Dedifferentiated amniotic fluid mesenchymal stem cell (primary cell): ENCODE data around the gene MCM3AP.
"Not testable (repeated sequence)": the region's sequence is repeated elsewhere in the genome, so short reads cannot be mapped to it uniquely, and the experiment has no call there.

ENCODE experiments used
- DNase-seq: peaks from one replicate; pipeline ENCODE4 v3.0.0-alpha.2; 2016; ENCODE audit errors: extremely low spot score

The MCM3AP gene

DNA sequence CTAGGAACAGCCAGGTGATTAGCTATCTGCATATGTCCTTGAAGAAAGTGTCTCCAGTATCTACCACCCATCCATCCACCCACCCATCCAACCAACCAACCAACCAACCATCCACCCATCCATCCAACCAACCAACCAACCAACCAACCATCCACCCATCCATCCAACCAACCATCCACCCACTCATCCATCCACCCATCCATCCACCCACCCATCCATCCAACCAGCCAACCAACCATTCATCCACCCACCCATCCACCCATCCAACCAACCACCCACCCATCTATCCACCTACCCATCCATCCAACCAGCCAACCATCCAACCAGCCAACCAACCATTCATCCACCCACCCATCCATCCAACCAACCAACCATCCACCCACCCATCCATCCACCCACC lies 26.2 kb upstream of the MCM3AP start:
- DNase-seq = no peak

GRCh38 chr21:46310260-46310659 lies 24.8 kb upstream of the MCM3AP start:
- not testable (repeated sequence) for DNase-seq

DNA sequence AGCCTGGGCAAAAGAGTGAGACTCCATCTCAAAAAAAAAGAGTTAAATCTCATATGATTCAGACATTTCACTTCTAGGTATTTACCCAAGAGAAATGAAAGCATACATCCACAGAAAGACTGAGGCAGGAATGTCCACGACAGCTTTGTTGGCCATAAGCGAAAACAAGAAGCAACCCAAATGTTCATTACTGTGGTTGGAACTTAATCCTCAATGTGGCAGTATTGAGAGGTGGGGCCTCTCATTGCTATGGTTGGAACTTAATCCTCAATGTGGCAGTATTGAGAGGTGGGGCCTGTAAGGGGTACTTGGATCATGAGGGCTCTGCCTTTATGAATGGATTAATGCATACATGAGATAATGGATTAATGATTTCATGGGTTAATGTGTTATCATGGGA lies 23.0 kb upstream of the MCM3AP start:
- no peak for DNase-seq

DNA sequence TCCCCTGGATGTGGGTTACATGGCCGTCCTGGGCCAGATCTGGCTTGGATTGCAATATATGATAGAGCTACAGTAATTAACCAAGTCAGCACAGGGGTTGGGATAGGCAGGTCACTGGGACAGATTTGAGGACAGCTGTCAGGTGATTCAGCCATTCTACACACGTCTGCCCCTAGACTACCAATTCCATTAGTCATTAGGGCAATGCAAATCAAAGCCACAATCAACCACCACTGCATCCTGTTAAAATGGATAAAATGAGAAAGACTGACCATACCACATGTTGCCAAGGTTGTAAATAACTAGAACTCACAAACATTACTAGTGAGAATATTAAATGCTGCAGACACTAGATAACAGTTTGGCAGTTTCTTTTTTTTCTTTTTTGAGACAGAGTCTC lies 22.2 kb upstream of the MCM3AP start:
- no peak for DNase-seq

GRCh38 chr21:46304955-46305354 lies 19.5 kb upstream of the MCM3AP start:
- DNase-seq = no peak

DNA sequence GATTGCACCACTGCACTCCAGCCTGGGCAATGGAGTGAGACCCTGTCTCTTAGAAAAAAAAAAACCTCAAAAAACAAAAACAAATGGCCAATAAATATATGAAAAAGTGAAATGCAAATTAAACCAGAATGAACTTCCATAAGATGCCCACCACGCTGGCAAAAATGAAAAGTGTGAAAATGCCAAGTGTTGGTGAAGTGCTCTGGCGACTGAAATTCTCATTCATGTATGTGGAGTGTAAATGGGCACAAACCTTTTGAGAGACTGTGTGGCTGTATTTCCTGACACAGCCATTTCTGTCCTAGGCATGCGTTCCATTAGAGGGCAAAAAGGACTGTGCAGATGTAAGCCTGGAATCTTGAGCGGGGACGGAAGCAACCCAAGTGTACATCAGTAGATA lies 19.0 kb upstream of the MCM3AP start:
- no peak for DNase-seq

DNA sequence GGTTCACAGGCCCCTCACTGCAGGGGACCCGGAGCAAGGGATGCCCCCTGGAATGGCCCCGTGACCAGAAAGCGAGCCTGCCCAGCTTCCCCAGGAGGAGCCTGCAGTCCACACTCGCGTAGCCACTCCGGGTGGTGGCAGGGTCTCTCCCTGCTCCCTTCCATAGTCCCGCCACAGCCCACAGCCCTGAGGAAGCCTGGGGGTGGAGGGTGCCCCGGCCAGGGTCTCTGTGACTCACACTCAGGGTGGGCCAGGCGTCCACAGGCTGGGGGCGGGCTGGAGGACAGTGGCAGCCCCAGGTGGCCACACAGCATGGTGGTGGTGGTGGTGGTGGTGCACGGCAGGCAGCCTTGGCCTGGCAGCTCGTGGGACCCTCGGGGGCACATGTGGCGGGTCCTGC lies 16.3 kb upstream of the MCM3AP start:
- DNase-seq = no peak

DNA sequence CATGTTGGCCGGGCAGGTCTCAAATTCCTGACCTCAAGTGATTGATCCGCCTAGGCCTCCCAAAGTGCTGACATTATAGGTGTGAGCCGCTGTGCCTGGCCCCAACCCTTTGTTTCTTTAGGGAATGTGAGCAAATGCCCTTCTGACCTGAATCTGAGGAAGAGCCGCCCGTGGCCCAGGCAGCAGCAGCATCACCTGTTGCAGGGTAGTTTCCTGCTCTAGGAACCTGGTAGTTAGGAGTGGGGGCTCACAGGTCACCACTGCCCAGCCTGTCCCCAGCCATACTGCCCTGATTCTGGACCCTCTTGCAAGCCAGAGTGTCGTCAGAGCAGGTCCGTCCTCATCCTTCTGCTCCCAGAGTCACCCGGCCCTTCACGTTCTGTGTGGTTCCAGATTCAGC lies 13.8 kb upstream of the MCM3AP start:
- DNase-seq = no peak

DNA sequence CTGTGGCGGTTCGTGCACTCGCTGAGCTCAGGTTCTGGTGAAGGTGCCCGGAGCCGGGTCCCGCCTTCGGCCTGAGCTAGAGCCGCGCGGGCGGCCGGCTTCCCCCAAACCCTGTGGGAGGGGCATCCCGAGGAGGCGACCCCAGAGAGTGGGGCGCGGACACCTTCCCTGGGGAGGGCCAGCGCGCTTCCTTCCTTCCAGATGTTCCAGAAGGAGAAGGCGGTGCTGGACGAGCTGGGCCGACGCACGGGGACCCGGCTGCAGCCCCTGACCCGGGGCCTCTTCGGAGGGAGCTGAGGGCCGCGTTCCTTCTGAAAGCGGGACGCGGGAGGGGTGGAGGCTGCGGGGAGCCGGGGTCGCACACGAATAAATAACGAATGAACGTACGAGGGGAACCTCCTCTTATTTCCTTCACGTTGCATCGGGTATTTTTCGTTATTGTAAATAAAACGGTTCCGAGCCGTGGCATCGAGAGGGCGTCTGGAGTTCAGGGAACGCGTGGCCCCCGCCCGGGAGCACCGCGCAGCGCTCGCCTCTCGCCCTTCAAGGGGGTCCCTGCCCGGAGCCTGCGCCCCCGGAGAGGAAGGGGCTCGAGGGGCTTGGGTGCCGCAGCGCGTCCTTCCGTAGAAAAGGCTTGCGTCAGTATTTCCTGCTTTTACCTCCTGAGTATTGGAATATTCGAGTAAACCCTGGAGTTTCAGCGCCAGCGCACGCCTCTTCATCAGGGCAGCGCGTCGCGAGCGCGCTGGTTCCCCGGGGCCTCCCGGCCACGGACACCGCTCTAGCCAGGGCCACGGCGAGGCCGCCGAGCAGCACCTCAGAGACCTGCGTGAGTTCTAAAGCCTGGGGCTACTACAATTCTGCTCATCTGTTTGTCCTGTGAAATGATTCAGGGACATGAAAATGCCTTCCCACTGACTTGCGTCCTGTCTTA lies 12.2 kb upstream of the MCM3AP start:
- DNase-seq = no peak

GRCh38 chr21:46295996-46296752 lies 10.8 kb upstream of the MCM3AP start:
- peak; percentile 29 for DNase-seq

DNA sequence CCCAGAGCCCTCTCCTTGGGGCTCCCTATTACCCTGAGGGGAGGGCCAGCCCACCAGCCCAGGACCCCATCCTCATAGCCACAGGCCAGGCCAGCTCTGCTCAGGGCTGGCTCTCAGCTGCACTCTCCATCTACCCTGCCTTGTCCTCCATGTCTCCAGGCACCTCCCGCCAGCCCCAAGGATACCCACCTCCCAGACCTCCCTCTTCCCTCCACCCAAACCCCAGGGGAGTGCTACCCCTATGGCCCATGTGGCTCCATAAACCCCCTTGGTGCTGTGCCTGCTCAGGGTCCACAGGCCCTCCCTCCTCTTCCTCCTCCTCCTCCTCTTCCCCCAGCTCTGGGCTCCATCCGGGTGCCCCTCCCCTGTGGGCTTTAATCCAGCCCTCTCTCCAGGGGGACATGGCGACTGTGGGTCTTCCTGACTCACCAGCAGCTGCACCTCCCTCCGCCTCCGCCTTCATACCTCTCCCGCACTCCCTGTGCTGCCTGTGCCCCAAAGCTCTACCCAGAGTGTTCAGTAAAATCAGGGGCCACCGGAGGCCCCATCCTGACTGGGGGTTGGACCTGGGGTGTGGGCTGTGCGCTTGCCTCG lies 9.9 kb upstream of the MCM3AP start:
- DNase-seq = no peak

DNA sequence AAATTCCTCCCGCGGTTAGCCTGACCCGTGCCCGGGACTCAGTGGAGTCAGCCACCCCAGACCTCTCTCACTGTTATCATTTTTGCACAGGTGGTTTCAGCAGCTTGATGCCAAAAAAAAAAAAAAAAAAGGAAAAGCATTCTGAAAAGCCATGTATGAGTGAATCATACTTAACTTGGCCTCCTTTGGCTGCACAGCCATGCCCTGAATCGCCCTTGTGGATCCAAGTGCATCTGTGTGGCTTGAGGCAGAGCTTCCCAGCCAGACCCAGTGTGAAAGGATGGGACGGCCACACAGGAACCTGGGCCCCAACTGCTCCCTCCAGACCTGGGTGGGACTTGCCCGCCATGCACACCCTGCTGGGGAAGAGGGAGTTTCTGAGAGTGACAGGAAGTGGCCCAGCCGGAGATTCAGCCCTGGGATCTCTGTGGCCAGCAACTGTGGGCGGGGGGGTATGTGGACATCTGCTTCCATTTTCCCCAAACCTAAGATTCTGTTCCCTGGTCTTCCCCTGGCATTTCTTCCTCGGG lies 9.3 kb upstream of the MCM3AP start:
- DNase-seq = peak; percentile 19

DNA sequence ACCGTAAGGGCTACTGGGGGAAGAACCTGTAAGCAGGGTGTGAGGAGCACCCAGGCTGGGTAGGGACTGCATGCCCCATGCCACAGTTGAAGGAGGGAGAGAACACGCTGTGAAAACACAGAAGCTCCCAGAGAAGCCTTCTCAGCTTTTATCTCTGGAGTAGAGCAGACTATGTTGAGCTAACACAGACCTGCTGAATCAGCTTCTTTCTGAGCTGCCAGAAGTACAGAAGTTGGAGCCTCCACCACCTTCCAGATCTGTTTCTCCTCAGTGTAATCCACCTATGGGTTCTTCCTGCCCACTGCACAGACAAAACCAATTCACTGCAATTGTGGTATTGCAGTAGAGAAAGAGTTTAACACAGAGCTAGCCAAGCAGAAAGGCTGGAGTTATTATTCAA lies 6.2 kb upstream of the MCM3AP start:
- no peak for DNase-seq

- DNase-seq = no peak
Observed at GRCh38 chr21:46289655-46290179, 4.3 kb upstream of the MCM3AP start.

GRCh38 chr21:46287541-46287940 lies 2.1 kb upstream of the MCM3AP start:
- DNase-seq = no peak

DNA sequence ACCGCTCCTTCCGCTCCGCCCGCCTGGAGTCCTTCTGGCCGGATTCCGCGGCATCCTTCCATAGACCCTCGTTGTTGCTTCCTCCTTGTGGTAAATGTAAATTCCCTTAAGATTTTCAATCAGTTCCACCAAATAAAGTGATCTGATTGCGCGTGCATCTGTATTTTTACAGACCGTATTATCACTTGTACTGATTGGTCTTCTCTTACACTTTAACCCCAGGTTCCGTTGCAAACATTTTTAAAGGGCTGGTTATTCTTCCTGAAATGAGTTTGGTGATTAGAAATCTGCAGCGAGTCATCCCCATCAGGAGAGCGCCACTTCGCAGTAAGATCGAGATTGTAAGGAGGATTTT lies 1.2 kb upstream of the MCM3AP start:
- DNase-seq = no peak

DNA sequence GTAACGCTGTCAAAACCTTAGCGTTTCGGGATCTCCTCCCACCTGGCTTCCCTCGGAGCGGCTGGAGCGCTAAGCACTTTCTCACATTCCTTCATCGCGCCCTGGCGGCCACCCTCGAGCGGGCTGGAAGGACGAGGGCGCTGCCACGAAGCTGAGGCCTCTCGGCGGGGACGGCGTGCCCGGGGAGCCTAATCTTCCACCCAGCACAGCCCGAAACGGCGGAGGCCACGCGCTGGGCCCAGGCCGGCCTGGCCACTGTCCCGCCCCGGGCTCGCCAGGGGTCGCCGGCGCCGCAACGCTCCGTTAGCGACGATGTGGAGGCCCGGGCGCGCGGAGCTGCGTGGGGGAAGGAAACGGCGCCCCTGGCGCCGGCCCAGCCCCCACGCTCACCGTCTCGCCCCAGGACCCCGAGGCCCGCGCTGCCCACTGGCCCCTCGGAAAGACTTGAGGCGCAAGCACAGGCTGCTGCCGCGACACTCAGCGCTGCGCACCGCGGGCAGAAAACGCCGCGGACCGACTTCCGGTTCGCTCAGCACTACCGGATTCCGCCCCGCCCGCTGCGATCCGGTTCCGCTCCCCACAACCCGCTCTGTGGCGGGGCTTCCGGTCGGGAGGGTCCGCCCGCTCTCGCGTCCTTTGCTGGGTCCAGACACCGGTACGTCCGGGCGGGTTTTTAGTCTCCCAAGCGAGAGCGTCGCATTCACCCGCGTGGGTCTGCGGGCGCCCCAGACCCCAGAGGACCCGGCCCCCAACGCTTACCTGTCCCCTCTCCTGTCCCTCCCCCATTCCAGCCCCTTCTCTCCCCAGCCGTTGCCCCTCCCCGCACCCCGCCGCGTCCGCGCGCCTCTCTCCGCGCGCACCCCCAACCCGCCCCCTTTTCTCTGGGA lies 593 bp upstream of the MCM3AP start, which contains the start of gene YBEY:
Gene YBEY (plus strand): TSS at position 582 of the 887 bp plus-strand sequence. CDS start 572 bp downstream, outside the sequence.
- peak; percentile 89 for DNase-seq

DNA sequence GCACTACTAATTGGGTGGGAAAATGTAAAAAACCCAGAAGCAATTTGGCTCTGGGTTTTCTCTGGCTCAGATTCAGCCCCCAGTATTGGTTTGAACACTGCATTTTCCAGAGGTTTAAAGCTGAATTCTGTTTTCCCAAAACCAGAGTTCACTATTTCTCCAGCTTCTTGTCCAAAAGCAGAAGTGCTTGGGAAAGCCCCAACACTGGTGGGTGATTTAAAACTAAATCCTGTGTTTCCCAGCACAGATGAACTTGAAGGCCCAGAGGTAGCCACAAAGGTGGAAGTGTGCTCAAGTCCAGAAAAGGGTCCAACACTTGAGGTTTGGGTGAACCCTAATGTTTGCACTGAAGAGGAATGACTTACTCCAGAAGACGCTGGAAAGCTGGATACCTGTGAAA lies 678 bp downstream of the MCM3AP start:
- no peak for DNase-seq

DNA sequence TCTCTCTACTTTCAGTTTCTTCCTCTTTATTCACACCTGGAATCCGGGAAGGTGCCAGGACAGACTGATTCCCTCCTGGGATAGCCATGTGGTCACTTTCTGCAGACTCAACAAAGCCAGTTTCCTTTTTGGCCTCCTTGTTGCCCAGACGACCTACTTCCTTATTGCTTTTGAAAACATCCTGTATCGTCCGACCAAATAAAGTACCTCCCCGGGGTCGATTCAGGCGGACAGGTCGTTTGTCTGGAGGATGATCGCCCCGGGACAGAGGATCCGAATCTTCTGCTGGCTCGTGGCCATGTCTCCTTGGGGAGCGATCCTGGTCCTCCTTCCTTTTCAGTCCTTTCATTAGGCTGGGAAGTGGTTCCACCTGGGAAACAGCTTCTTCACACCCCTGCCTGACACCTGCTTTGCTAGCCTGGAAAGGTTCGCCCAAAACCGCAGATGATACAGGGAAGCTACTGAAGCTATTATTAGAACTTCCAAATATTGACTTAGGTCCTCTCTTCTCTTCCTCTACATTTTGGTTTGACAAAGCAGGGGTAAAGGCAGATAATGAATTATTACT lies 1.2 kb downstream of the MCM3AP start:
- no peak for DNase-seq

DNA sequence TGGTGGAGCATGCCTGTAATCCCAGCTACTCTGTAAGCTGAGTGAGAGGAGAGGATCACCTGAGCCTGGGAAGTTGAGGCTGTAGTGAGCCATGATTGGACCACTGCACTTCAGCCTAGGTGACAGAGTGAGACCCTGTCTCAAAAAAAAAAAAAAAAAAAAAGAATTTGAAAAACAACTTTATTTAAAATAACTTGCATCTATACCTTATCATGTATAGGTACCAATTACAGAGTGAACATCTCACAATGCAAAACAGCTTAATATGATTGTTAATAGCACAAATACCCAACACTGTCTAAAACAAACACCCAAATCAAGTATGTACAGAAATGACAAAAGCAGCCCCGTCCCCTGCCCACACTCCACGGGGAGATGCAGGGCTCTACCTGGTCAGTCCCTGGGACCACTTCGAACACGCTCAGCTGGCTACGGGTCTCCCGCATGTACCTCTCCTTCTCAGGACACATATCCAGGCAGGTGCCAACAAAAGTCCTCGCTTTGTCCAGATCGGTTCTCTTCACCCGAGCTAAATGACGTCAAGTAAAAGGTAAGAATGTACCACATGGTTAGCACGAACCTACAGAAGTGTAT lies 10.5 kb downstream of the MCM3AP start:
- DNase-seq = no peak
